ENCODE measurements around the gene LONP2. TPM values are rescaled to one million over a fixed set of nuclear protein-coding genes. Genes with fewer than 3 reads are reported as not detected.

LONP2 gene
- total and polyA plus RNA-seq, 9 of the 15 experiments (the other 6 are each of a cell fraction or from before 2014, with no cell fraction given), result 8.1 to 41.2 (median 25.6) TPM

- TF ChIP-seq ZNF609 (CRISPR knock-in tag; IDR thresholded peaks at IDR 0.05; ENCODE audit: borderline replicate concordance) (no peak), SLC30A9 (CRISPR knock-in tag; IDR thresholded peaks at IDR 0.05) (no peak), HLTF (IDR thresholded peaks at IDR 0.05) (no peak), ZFP1 (CRISPR knock-in tag; IDR thresholded peaks at IDR 0.05) (no peak), GABPB1 (CRISPR knock-in tag; IDR thresholded peaks at IDR 0.05) (no peak), CBX8 (IDR thresholded peaks at IDR 0.05; ENCODE audit: borderline replicate concordance, extremely low read depth, low read depth, low read length, poor library complexity, severe bottlenecking) (no peak), HIVEP1 (CRISPR knock-in tag; IDR thresholded peaks at IDR 0.05) (peak; percentile 80), IRF2 (CRISPR knock-in tag; IDR thresholded peaks at IDR 0.05) (no peak), TAF15 (IDR thresholded peaks at IDR 0.05; ENCODE audit: low read depth, low read length) (no peak), ZNF41 (CRISPR knock-in tag; conservative IDR thresholded peaks at IDR 0.05) (peak; percentile 78), PHTF2 (CRISPR knock-in tag; IDR thresholded peaks at IDR 0.05) (0 out of 2 replicates have a peak, but pooled peaks have one; percentile 69), CBX5 (IDR thresholded peaks at IDR 0.05; ENCODE audit: borderline replicate concordance, low read depth) (no peak), ZBTB26 (CRISPR knock-in tag; IDR thresholded peaks at IDR 0.05) (no peak)
- TF ChIP-seq, protein P1, sequence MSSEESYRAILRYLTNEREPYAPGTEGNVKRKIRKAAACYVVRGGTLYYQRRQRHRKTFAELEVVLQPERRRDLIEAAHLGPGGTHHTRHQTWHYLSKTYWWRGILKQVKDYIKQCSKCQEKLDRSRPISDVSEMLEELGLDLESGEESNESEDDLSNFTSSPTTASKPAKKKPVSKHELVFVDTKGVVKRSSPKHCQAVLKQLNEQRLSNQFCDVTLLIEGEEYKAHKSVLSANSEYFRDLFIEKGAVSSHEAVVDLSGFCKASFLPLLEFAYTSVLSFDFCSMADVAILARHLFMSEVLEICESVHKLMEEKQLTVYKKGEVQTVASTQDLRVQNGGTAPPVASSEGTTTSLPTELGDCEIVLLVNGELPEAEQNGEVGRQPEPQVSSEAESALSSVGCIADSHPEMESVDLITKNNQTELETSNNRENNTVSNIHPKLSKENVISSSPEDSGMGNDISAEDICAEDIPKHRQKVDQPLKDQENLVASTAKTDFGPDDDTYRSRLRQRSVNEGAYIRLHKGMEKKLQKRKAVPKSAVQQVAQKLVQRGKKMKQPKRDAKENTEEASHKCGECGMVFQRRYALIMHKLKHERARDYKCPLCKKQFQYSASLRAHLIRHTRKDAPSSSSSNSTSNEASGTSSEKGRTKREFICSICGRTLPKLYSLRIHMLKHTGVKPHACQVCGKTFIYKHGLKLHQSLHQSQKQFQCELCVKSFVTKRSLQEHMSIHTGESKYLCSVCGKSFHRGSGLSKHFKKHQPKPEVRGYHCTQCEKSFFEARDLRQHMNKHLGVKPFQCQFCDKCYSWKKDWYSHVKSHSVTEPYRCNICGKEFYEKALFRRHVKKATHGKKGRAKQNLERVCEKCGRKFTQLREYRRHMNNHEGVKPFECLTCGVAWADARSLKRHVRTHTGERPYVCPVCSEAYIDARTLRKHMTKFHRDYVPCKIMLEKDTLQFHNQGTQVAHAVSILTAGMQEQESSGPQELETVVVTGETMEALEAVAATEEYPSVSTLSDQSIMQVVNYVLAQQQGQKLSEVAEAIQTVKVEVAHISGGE (CRISPR knock-in tag; IDR thresholded peaks at IDR 0.05), result no peak
- TF ChIP-seq, protein P2, sequence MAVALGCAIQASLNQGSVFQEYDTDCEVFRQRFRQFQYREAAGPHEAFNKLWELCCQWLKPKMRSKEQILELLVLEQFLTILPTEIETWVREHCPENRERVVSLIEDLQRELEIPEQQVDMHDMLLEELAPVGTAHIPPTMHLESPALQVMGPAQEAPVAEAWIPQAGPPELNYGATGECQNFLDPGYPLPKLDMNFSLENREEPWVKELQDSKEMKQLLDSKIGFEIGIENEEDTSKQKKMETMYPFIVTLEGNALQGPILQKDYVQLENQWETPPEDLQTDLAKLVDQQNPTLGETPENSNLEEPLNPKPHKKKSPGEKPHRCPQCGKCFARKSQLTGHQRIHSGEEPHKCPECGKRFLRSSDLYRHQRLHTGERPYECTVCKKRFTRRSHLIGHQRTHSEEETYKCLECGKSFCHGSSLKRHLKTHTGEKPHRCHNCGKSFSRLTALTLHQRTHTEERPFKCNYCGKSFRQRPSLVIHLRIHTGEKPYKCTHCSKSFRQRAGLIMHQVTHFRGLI (CRISPR knock-in tag; IDR thresholded peaks at IDR 0.05), result peak; percentile 87
Measured at GRCh38 chr16:48300391-48300856, 56.3 kb downstream of the LONP2 start (continued).
